GM19099 (cell line): ENCODE measurements around the gene LENEP.

ENCODE experiments used
- POLR2A ChIP-seq: IDR thresholded peaks from 3 replicates; pipeline ENCODE4 v1.6.1; 2011; ENCODE audit warnings: low read depth; ENCODE audit not compliant: insufficient read length; ENCODE audit errors: extremely low read depth

Gene LENEP, protein sequence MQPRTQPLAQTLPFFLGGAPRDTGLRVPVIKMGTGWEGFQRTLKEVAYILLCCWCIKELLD

DNA sequence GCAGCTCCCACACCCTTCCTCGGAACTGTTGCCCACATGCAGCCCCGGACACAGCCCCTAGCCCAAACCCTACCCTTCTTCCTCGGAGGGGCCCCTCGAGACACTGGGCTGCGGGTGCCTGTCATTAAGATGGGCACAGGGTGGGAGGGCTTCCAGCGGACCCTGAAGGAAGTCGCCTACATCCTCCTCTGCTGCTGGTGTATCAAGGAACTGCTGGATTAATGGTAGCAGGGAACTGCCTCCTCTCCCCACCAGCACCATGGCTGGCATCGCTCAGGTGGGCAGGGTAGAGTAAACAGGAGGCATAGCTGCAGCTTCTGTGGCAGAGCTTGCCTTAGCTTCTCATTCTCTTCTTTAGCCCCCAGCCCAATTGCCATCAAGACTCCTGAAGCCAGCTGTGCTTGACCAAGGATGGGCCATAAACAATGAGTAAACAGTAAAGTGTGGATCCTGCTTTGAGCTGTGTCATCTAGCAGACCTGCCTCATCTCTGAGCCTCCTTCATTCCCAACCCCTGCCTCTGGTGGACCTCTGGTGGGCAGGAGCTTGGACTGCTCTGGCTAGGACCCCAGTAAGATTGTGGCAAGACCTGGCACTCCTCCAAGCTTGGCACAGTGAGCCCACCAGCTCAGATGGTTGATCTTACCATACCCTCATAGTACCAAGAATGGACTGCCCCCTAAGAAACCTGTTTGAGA, at the start of gene LENEP:
LENEP (plus strand) TSS at position 15 of the 697 bp plus-strand sequence; CDS start at position 37, 22 bp downstream.
- no peak for TF ChIP-seq POLR2A

DNA sequence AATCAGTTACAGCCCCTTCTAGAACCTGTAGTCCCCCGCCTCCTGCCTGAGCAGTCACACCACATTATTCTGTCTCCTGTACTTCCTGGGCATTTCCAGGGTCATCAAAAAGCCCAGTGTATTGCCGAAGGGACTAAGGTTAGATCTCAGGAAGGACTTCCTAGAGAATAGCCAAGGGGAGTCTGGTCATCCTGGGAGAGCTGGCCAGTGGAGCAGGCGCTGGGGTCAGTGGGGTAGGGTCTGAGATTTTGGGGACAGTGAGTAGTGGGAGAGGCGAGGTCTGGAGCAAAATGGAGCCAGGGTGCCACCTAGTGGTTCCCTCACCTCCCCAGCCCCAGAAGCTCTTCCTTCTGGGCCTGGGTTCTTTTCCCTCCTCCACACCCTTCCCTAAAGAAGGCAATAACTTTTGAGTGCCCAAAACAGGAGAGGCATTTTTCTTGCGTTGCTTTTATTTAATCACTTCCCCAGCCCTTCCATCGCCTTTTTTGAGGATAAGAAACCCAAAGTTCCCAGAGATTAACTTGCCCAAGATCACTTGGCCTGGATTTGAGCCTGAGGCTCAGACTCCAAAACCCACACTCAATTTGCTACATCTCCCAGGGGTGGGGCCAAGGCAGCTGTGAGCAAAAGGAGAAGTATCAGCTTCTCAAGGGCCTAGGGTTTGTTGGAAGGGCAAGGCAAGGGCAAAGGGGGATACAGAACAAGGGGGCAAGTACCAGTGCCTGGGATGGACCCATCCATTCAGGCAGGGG, 49.6 kb upstream of the LENEP start:
- no peak for TF ChIP-seq POLR2A

DNA sequence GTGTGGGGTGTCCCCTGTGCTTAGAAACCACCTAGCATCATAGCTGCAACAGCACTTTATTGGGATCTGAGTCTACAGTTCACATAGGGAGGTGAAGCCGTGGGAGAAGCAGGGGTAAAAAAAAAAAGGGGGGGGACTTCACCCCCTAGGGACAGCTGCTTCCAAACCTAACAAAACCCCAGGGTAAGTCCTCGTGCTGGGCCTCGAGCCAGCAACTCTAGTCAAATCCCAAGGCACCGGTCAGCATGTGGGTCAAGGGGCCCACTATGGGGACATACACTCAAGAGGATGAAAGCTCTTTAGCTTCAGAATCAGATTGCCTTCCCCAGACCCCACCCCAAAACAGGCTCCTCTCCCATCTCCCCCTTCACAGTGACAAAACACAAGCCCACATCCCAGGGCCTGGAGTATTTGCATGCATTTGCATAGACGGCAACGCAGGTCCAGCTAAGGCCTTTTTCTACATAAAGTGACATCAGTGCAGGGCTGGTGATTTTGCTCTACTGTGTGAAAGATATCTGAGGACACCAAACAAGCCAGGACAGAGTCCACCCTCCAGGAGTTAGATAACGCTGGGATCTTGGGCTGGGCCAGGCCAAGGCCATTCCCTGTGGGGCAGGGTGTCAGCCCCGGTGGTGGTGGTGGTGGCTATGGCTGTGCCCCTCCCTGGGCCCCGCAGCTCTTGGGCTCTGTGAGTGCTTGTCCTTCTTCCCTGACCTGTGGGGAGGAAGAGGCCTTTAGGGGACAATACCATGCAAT, 48.8 kb upstream of the LENEP start:
- TF ChIP-seq POLR2A: no peak

DNA sequence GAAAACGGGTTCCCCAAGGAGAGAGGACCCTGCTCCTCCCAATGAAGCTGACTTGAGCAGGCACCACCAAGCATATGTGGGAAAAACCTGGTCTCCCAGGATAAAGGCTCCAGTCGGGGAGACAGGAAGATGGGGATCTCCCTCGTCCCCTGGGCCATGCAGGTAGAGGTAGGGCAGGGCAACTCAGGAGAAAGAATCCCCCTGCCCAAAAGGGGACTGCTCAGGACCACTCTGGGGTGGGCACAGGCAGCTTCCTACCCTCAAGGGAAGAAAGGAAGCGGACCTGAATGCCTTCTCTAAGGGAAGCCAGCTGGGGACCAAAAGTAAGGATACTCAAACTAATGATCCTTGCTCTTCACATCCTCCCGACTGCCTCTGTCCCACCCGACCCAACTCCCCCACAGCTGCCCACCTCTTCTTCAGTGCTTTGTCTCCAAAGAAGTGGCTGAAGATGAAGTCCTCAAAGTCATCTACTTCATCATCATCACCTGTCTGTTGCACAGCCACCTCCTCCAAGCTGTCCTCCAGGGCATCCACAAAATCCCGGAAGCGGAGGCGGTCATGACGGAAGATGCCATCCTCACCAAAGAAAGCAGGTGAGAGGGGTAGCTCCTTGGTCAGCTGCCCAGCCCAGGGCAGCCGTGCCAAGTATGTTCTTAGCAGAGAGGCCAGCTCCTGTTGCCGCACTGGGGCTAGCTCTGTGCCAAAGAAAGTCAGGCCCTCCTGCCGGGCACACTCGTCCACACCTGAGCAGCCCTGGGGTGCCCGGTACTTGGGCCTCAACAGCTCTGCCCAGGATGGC, 48.0 kb upstream of the LENEP start:
- no peak for TF ChIP-seq POLR2A

DNA sequence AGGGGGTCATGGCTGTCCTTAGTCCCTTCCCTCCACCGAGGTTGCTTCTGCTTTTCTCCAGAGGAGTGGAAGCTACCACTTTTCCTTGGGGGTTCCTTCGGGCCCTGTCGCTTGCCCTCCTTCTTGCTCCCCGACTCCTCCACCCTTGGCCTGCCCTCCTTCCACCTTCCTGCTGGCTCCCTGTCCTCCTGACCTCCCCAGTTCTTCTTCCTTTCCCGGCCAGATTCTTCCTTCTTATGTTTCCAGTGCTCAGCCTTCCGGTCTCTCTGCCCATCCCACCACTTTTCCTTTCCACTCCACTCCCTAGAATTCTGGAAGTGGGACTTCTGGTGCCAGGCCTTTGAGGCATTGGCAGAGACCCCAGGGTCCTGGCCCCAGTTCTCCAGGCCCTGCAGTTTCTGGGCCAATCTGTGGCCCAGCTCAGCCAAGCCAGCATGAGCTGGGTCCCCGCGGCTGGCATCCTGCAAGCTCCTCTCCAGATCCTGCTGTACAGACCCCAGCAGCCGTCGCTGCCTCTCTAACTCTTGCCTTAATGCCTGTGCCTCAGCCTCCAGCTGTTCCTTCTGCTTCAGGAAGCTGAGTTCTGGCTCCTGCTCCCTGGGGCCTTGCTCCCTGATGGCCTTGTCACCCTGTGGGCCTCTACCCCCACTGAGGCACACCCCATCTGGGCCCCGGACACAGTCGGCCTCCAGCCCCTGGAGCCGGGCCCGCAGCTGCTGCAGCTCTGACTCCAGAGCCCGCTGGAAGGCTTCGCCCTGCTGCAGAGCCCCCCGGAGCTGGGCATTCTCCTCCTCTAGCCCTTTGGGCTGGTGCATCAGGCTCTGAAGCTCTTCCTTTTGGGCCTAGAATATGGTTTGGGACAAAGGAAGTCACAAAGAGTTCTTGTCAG, 47.2 kb upstream of the LENEP start:
- TF ChIP-seq POLR2A: no peak

DNA sequence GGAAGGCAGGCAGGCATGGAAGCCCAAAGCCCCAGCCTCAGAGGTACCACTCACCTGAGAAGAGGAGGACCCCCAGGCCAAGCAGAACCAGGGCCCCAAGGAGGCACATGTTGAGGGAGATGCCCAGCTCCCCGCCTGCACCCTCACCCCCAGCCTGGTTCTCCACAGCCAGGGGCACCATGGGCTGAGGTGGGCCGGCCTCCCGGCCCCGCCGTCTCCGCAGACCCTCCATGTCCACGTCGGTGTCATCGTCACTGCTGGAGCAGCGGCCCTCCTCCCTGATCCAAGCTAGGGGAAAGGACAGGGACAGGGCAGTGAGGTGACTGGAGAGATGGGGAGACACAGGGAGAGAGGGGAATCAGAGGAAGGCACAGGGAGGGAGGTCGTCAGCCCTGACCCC, 45.3 kb upstream of the LENEP start:
- TF ChIP-seq POLR2A: no peak

DNA sequence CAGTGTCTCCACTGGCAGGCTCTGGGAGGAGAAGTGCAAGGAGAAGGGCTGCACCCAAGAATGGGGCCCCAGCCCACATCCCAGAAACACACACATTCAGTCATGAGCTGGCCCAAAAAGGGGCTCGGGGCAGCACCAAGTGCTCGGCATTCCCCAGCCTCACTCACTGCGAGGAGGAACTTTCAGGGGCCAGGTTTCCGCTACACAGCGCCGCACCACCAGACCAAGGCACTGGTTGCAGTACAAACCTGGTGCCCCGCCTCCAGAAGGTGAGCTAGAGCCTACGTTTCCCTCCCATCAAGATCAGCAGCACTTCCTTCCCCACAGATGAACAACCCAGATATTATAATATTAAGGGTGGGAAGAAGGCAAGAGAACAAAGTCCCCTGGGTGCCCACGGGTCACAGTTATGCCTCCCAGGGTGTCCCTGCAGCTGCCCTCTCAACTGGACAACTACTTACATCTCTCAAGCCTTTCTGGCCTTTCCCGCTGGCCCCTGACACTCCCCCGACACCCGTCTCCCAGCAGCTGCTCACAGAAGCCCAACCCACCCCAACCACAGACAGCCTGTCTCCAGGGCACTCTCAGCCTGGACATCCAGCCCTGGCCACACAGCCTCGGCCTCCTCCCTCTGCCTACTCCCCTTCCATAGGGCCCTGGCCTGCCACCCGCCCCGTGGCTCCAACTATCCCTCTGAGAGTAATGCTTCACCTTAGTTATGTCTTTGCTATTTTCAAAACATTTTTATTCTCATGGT, 41.3 kb upstream of the LENEP start:
- no peak for TF ChIP-seq POLR2A

DNA sequence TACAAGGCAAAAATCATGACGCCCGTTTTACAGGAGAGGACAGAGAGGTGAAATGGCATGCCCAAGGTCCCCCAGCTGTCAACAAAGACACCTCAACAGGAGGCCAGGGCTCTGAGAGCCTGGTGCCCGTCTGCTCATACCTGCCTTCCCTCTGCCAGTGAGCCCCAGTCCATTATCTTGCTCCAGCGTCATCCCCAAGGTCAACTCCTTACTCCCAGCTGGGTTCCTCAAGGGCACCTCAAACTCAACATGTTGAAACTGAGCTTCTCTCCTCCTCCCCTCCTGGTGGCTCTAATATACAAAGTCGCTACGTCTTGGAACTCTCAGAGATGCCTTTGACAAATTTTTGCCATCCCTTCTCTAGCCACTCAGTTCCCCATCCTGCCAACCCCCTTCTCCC, 40.7 kb upstream of the LENEP start:
- no peak for TF ChIP-seq POLR2A

DNA sequence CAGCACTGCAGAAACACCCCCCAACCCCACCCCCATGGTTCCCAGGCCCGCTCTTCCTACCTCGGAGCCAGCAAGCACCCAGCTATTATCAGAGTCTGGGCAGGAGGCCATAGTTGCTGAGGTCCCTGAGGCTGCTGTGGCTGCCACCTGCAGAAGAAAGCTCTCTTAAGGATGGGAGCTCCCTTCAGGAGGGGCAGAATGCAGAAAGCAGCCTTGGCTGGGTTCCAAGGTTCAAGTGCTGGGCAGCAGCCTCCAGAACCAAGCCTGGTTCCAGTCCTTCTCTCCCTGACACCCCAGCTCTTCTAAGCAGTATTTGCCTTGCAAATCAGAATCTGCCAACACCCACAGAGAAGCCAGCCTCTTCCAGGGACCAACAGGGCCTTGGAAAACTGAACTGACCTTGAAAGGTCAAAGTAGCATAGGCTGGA, 39.8 kb upstream of the LENEP start:
- TF ChIP-seq POLR2A: no peak

DNA sequence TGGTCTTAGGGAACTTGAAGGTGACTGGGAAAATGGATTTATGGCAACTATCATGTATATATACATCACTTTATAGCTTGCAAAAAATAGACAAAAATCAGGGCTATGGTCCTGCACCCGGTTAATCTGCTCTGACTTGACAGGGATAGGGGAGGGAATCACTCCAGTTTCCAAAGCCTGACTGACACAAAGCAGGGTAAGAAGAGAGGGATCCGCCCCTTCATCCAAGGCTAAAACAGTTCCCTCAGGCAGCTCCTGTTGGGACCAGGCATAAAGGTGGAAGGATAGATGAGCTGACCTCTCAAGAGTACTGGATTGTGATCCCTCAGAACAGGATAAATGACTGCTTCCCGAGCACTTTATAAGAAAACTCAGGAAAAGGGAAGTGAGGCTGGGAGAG, 38.8 kb upstream of the LENEP start:
- TF ChIP-seq POLR2A: no peak

DNA sequence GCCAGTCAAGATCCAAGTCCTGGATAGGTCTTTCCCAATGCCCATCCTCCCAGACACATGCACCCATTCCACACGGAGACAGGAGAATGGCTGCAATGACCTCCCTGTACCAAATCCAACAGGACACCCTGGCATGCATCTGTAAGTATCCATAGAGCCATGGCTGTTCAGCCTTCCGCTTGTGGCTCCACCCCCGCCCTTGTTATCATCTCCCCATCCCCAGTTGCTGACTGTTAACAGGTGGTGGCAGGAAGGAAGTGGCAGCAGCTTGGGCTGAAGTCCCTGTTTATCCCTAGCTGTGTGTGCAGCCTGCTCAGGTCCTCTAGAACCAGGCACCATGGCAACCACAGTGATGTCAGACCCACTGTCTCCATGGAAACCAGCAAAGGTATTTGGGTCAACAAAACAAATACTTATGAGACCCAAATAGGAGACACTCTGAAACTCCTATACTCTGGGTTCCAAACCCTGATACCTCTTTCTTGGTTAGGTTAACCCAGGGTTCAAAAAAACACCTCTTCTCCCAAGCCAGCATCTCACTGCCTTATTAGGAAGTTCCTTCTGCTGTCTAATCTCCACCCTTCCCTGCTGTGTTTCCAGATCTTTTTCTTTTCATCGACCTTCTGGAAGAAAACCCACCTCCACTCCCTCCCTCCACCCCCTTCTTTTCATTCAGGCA, 38.2 kb upstream of the LENEP start:
- TF ChIP-seq POLR2A: no peak

DNA sequence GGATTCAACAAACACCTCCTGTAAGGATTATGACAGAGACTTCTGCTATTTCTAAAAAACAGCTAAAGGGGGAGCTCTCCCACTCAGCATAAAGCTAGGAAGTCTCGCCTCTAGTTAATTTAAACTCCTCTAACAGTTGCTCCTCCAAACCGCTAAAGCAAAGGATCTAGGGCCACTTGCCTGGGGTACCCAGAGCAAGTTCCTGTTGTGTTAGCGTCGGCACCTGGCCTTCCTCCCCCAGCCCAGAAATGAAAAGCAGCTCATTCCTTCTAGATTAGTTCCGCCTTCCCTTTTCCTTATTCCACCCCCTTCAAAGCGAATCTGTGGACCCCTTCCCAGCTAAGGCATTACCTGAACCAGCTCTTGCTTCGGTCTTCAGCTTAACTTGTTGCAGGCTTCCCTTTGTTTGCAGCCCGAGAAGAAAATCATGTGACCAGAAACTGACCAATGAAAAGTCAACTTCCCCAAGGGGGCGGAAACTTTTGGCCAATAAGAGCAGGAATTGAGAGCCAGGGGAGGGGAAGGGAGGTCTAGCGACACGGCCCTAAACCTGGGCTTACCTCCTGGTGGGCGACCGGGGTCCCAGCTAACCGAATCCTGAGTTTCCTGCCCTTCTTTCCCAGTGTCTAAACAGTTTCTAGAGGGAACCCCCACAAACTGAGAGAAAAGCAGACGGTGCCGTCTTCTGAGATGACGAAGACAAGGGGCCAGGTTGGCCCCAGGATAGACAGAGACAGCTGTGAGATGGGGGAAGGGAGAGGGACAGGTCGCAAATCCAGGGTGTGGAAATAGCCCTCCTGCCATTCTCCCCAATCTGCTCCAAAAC, 37.5 kb upstream of the LENEP start, which contains the start of gene PBXIP1:
PBXIP1 (minus strand) TSS at position 382 of the 826 bp plus-strand sequence. CDS start 2,378 bp downstream, outside the sequence.
- TF ChIP-seq POLR2A: peak; percentile 46

DNA sequence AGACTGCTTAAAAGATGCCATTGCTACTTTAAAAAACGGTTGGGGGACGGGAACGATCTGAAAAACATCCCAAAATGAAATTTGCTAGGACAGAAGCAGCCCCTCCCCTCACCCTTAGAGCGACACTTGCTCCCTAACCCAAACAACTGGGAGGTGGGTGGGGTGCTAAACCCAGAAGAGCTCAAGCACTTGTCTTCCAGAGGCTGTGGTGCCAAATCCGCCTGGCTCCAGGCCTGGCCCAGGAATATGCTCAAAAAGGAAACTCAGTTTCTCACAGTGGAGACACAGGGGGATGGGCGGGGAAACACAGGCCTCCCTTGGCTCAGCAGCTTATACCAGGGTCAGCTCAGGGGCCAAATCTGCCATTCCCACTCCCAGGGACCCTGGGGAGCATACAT, 36.8 kb upstream of the LENEP start:
- TF ChIP-seq POLR2A: no peak
